ENCODE data around the gene PCDH15.

DNA sequence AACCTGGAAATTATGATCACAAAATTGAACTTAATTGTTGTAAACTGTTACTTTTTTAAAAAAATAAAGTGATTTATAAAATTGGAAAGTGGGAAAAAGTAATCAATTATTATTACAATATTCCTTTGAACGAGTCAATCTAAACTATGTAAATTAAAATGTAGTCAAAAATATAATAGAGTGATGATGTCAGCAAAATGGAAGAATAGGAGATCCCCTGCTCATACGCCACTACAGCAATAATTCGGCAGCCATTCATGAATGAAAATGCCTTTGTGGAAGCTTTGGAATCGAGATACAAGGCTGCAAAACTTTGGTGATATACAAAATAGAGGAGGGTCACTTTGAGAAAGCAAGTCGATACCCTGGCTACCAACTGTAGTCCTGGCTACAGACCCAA lies 36.4 kb upstream of the PCDH15 start:
- TF ChIP-seq, protein P1, sequence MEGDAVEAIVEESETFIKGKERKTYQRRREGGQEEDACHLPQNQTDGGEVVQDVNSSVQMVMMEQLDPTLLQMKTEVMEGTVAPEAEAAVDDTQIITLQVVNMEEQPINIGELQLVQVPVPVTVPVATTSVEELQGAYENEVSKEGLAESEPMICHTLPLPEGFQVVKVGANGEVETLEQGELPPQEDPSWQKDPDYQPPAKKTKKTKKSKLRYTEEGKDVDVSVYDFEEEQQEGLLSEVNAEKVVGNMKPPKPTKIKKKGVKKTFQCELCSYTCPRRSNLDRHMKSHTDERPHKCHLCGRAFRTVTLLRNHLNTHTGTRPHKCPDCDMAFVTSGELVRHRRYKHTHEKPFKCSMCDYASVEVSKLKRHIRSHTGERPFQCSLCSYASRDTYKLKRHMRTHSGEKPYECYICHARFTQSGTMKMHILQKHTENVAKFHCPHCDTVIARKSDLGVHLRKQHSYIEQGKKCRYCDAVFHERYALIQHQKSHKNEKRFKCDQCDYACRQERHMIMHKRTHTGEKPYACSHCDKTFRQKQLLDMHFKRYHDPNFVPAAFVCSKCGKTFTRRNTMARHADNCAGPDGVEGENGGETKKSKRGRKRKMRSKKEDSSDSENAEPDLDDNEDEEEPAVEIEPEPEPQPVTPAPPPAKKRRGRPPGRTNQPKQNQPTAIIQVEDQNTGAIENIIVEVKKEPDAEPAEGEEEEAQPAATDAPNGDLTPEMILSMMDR (conservative IDR thresholded peaks at IDR 0.05; ENCODE audit: low read length), result no peak
- no peak for TF ChIP-seq EZH2phosphoT487 (IDR thresholded peaks at IDR 0.05; ENCODE audit: borderline replicate concordance)

Data from Loucy (cell line).